HG03175 (cell line): ENCODE results near the gene SPNS2.
"Not testable (repeated sequence)": the region's sequence is repeated elsewhere in the genome, so short reads cannot be mapped to it uniquely, and the experiment has no call there.

Source experiments
- ATAC-seq: cut with Tn5 transposase; IDR thresholded peaks from one replicate; pipeline ENCODE4 v1.9.1; 2021; ENCODE audit warnings: mild to moderate bottlenecking, moderate library complexity; ENCODE audit not compliant: unreplicated experiment

The SPNS2 gene

GRCh38 chr17:4562015-4562969 lies 63.6 kb downstream of the SPNS2 start:
- no peak for ATAC-seq

GRCh38 chr17:4565209-4566141 lies 66.8 kb downstream of the SPNS2 start:
- ATAC-seq: no peak

GRCh38 chr17:4566785-4567184 lies 68.1 kb downstream of the SPNS2 start:
- ATAC-seq: no peak

GRCh38 chr17:4569591-4569990 lies 70.9 kb downstream of the SPNS2 start:
- ATAC-seq: no peak

- no peak for ATAC-seq
Measured at GRCh38 chr17:4572131-4572530, 73.5 kb downstream of the SPNS2 start.

- ATAC-seq: no peak
Measured at GRCh38 chr17:4573115-4573514, 74.4 kb downstream of the SPNS2 start.

- no peak for ATAC-seq
Measured at GRCh38 chr17:4573669-4574068, 75.0 kb downstream of the SPNS2 start.

- ATAC-seq: no peak
Measured at GRCh38 chr17:4574448-4575045, 75.9 kb downstream of the SPNS2 start.

- no peak for ATAC-seq
Measured at GRCh38 chr17:4576161-4576558, 77.5 kb downstream of the SPNS2 start.

- no peak for ATAC-seq
Measured at GRCh38 chr17:4576729-4577322, 78.1 kb downstream of the SPNS2 start.

- ATAC-seq: no peak
Measured at GRCh38 chr17:4577386-4577993, 78.8 kb downstream of the SPNS2 start.

- ATAC-seq: not testable (repeated sequence)
Measured at GRCh38 chr17:4578349-4578748, 79.7 kb downstream of the SPNS2 start.

- ATAC-seq: no peak
Measured at GRCh38 chr17:4579678-4580077, 81.0 kb downstream of the SPNS2 start.

GRCh38 chr17:4580291-4580690 lies 81.6 kb downstream of the SPNS2 start:
- ATAC-seq: no peak

GRCh38 chr17:4582101-4582501 lies 83.4 kb downstream of the SPNS2 start:
- no peak for ATAC-seq

GRCh38 chr17:4582691-4583090 lies 84.0 kb downstream of the SPNS2 start:
- no peak for ATAC-seq

- no peak for ATAC-seq
Measured at GRCh38 chr17:4583206-4583605, 84.5 kb downstream of the SPNS2 start.

- no peak for ATAC-seq
Measured at GRCh38 chr17:4583782-4584100, 85.1 kb downstream of the SPNS2 start.

- no peak for ATAC-seq
Measured at GRCh38 chr17:4584101-4584916, 85.6 kb downstream of the SPNS2 start, which contains the start of gene SMTNL2. TSS of gene SMTNL2 (plus strand) at chr17:4584529. CDS start at chr17:4584606, 77 bp downstream.
